Natural killer cell (primary cell): ENCODE measurements around the gene SIRT2. TPM values are rescaled to one million over a fixed set of nuclear protein-coding genes. Genes with fewer than 3 reads are reported as not detected.
A peak's percentile ranks its signal among the peaks of the same experiment; 100 is the strongest.

Source experiments
- ATAC-seq, 3 donors: fragments of 150-1000 bp in 2 of 3; fragments of 200-7000 bp in 1 of 3; cut with Tn5 transposase; 1 replicate in 1 of 3; 2 replicates in 2 of 3; pipeline ENCODE4 v1.10.0; 2021; ENCODE audit warnings: mild to moderate bottlenecking in 2 of 3, moderate library complexity in 2 of 3
- DNase-seq, 2 donors: peaks; one replicate each; pipeline versions ENCODE4 v3.0.0 to v3.0.0-alpha.2; 2013 to 2021; ENCODE audit warnings: mixed read lengths in 1 of 2
- H3K27ac ChIP-seq: one replicate; pipeline ENCODE4 v1.5.1; 2013; ENCODE audit warnings: mild to moderate bottlenecking, low read length
- H3K27me3 ChIP-seq: one replicate; pipeline ENCODE4 v1.6.1; 2013; ENCODE audit warnings: low read length; ENCODE audit not compliant: control insufficient read depth, insufficient read depth
- H3K36me3 ChIP-seq: one replicate; pipeline ENCODE4 v1.6.1; 2013; ENCODE audit warnings: low read length; ENCODE audit not compliant: control insufficient read depth, insufficient read depth
- H3K4me1 ChIP-seq: one replicate; pipeline ENCODE4 v1.6.1; 2013; ENCODE audit warnings: low read length; ENCODE audit not compliant: control insufficient read depth, insufficient read depth
- H3K4me3 ChIP-seq: one replicate; pipeline ENCODE4 v1.5.1; 2013; ENCODE audit warnings: low read length
- H3K9me3 ChIP-seq: one replicate; pipeline ENCODE4 v1.6.1; 2013; ENCODE audit warnings: low read length; ENCODE audit not compliant: control insufficient read depth, insufficient read depth
- H3K27ac Mint-ChIP-seq, 2 donors: one replicate each; pipeline ENCODE4 v1.8.0; 2022; ENCODE audit warnings: mild to moderate bottlenecking in 2 of 2, mixed read lengths in 2 of 2, moderate library complexity in 1 of 2
- H3K27me3 Mint-ChIP-seq, 2 donors: one replicate each; pipeline ENCODE4 v1.8.0; 2022; ENCODE audit warnings: low read depth in 2 of 2, mixed read lengths in 2 of 2
- H3K36me3 Mint-ChIP-seq: one replicate; pipeline ENCODE4 v1.8.0; 2022; ENCODE audit warnings: mixed read lengths
- H3K4me1 Mint-ChIP-seq, 2 donors: one replicate each; pipeline ENCODE4 v1.8.0; 2022; ENCODE audit warnings: mixed read lengths in 2 of 2
- H3K4me3 Mint-ChIP-seq: one replicate; pipeline ENCODE4 v1.8.0; 2022; ENCODE audit warnings: mild to moderate bottlenecking, moderate library complexity, mixed read lengths
- H3K9me3 Mint-ChIP-seq, 2 donors: one replicate each; pipeline ENCODE4 v1.8.0; 2022; ENCODE audit warnings: mixed read lengths in 2 of 2
- WGBS: methylation state at CpG from one replicate; pipeline ENCODE4 v1.1.7; 2013; ENCODE audit warnings: missing lambda C conversion rate; ENCODE audit not compliant: insufficient coverage; 5-methylcytosine and 5-hydroxymethylcytosine counted together
- intact Hi-C: fragments of 100-400 bp; cut with micrococcal nuclease; formaldehyde crosslinking; loops from one replicate; pipeline ENCODE4 v1.14.2; 2022
- total RNA-seq, 4 donors: library from RNA; stranded (reverse); fragments of 120-200 nt in 1 of 4; gene quantifications; one replicate each; pipeline versions ENCODE4 v1.2.3 to v1.2.4, GENCODE V29; 2013 to 2022
- TF ChIP-seq, protein P1 (sequence below): fragments of 200-600 bp; IDR thresholded peaks from one replicate; pipeline ENCODE4 v1.8.0; 2022; ENCODE audit warnings: antibody characterized with exemption

The SIRT2 gene
- total RNA-seq, 3 donors from 2014 or later (not counting 1 experiment from before 2014, with no cell fraction given) = 171 to 283 (median 208) TPM

DNA sequence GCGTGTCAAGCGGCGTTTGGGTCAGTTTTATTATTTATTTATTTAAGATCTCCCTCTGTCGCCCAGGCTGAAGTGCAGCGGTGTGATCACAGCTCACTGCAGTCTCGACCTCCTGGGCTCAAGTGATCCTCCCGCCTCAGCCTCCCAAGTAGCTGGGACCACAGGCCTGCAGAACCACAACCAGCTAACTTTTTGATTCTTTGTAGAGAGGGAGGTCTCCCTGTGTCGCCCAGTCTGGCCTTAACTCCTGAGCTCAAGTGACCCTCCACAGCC lies 32.0 kb upstream of the SIRT2 start:
- H3K4me1 ChIP-seq = peaks cover 50% of the 10 kb centered on the region
- Mint-ChIP-seq H3K9me3 (no peaks in the 10 kb centered on the region), H3K27me3 (no peaks in the 10 kb centered on the region), H3K36me3 (no peaks in the 10 kb centered on the region), H3K4me1 (peaks cover 46 to 61% of the 10 kb centered on the region in 2 donors), H3K27ac (peak overlapping the region; percentile 91 to 99), H3K4me3 (peak overlapping the region; percentile 96)
- H3K27ac ChIP-seq = peak overlapping the region; percentile 84
- H3K36me3 ChIP-seq = peaks cover 14% of the 10 kb centered on the region
- intact Hi-C loops = loop anchor here (2.0 to 10.0 kb wide), 5 partner anchors 67 to 529 kb away; partner anchors contain the start of genes ECH1 and FAM98C
- TF ChIP-seq, protein P1, sequence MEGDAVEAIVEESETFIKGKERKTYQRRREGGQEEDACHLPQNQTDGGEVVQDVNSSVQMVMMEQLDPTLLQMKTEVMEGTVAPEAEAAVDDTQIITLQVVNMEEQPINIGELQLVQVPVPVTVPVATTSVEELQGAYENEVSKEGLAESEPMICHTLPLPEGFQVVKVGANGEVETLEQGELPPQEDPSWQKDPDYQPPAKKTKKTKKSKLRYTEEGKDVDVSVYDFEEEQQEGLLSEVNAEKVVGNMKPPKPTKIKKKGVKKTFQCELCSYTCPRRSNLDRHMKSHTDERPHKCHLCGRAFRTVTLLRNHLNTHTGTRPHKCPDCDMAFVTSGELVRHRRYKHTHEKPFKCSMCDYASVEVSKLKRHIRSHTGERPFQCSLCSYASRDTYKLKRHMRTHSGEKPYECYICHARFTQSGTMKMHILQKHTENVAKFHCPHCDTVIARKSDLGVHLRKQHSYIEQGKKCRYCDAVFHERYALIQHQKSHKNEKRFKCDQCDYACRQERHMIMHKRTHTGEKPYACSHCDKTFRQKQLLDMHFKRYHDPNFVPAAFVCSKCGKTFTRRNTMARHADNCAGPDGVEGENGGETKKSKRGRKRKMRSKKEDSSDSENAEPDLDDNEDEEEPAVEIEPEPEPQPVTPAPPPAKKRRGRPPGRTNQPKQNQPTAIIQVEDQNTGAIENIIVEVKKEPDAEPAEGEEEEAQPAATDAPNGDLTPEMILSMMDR = no peak
- WGBS = 63% methylated on average over 5 of the region's 8 CpGs
- DNase-seq (no peak), ATAC-seq (no peak)
- no peaks in the 10 kb centered on the region for H3K27me3 ChIP-seq
- peak overlapping the region; percentile 71 for H3K4me3 ChIP-seq
- no peaks in the 10 kb centered on the region for H3K9me3 ChIP-seq

- 0% methylated on average over 38 of the region's 40 CpGs for WGBS
- Mint-ChIP-seq H3K4me1 (peaks cover 52 to 66% of the 10 kb centered on the region in 2 donors), H3K4me3 (peak within 1 kb of the TSS; percentile 96), H3K9me3 (no peaks in the 10 kb centered on the region), H3K36me3 (no peaks in the 10 kb centered on the region), H3K27me3 (no peaks in the 10 kb centered on the region), H3K27ac (peak within 1 kb of the TSS; percentile 91 to 99)
- TF ChIP-seq, protein P1 = no peak
- H3K4me1 ChIP-seq = peaks cover 55% of the 10 kb centered on the region
- H3K4me3 ChIP-seq = peak within 1 kb of the TSS; percentile 71
- peaks cover 14% of the 10 kb centered on the region for H3K36me3 ChIP-seq
- ATAC-seq = peak; percentile 85 to 95 (median 88)
- no peaks in the 10 kb centered on the region for H3K27me3 ChIP-seq
- intact Hi-C loops = loop anchor here (1.0 to 10.0 kb wide), 8 partner anchors 32 to 528 kb away; partner anchors contain the start of genes ECH1, FAM98C, NFKBIB and SIRT2
- peak; percentile 99 to 100 for DNase-seq
- peak within 1 kb of the TSS; percentile 84 for H3K27ac ChIP-seq
- no peaks in the 10 kb centered on the region for H3K9me3 ChIP-seq
These were observed 31.5 kb upstream of the SIRT2 start, which contains the start of gene MRPS12 for GRCh38 chr19:38930776-38931520. Gene MRPS12 (plus strand): TSS chr19:38930944. CDS start chr19:38931295, 351 bp downstream.

DNA sequence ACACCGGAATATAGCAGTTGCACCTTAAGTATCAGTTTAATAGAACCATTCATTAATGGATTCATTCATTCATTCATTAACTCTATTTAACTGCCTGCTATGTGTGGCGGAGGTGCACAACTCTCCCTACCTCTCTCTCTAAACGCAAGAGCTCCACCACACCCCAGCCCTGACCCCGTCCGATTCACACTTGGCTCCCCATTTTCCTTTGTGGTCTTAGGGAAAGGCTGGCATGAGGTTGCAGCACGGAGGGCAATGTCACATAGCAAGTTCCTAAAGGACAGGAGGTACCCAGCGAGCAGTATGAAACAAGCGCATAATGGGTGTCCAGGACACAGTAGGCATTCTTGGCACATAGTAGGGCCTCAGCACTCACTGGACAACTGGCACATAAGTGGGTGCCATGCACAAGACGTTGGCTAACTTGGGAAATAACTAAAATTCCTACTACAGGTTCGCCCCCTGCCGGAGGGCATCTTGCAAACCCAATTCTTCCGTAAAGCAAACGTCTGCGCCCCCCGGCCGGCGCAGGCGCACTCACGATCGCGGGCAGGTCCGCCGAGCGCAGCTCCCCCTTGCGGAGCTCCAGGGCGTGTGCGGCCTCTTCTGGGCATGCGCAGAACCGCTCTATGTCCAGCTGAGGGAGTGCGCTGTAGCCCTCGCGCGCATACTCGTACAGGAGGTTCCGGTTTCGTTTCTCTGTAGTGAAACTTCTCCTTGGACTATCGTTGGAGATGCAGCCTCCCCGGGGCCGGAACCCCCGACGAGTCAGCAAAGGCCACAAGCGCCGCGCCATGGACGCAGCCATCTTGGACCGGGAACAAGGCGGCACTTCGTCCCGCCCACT lies 30.7 kb upstream of the SIRT2 start, which contains the start of gene SARS2:
TSS of gene SARS2 (minus strand) at position 835 of the 847 bp plus-strand sequence. CDS start at position 808, 27 bp downstream.
- Histone ChIP-seq H3K27ac (peak within 1 kb of the TSS; percentile 84), H3K9me3 (no peaks in the 10 kb centered on the region), H3K36me3 (peaks cover 18% of the 10 kb centered on the region), H3K4me3 (peak within 1 kb of the TSS; percentile 71), H3K4me1 (peaks cover 63% of the 10 kb centered on the region), H3K27me3 (no peaks in the 10 kb centered on the region)
- intact Hi-C loops = loop anchor here (1.0 to 10.0 kb wide), 8 partner anchors 31 to 527 kb away; partner anchors contain the start of genes ECH1, FAM98C, NFKBIB and SIRT2
- DNase-seq (peak in 1 of 2 donors; percentile 97), ATAC-seq (peak; percentile 67 to 87 (median 68))
- Mint-ChIP-seq H3K36me3 (no peaks in the 10 kb centered on the region), H3K4me3 (peak within 1 kb of the TSS; percentile 96), H3K27me3 (no peaks in the 10 kb centered on the region), H3K9me3 (no peaks in the 10 kb centered on the region), H3K27ac (peak within 1 kb of the TSS; percentile 91 to 99), H3K4me1 (peaks cover 52 to 70% of the 10 kb centered on the region in 2 donors)
- TF ChIP-seq, protein P1 = peak; percentile 100
- WGBS = 2% methylated on average over 49 of the region's 49 CpGs
